KBM-7 (cell line): ENCODE data around the gene ARHGEF19.

ENCODE experiments used
- DNase-seq: peaks from one replicate; pipeline ENCODE4 v3.0.0-alpha.2; 2015
- in situ Hi-C: fragments of 300-500 bp; cut with MboI; formaldehyde crosslinking; loops from 2 replicates; pipeline ENCODE4 v1.14.3; 2020; ENCODE audit warnings: low sequenced_read_pairs, low pct_unique_long_range_greater_than_20kb, mixed read lengths

ARHGEF19 gene

DNA sequence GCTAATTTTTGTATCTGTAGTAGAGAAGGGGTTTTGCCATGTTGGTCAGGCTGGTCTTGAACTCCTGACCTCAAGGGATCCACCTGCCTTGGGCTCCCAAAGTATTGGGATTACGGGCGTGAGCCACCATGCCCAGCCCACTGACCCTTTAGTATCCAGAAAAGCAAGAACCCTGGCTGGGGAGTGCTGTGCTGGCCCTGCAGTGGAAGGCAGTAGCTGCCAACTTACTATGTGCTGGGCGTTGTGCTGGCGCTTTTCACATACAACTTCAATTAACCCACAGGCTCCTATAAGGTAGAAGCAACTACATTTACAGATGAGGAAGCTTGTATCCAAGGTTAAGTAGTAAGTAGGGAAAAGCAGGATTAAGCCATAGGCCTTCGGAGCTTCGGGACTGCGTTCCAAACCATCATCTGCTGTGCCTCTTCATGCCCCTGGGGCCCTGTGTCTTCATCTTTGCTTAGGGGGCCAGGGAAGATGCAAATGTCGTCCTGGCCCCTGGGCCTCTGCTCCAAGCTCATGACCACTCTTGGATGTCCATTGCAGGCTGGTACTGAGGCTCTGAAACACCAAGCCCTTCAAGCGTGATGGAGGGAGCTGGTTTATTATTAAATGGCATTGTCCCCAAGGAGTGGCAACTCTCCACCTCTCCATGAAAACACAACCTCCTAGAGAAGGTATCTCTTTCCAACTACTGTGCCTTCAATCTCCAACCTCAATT, 33.2 kb upstream of the ARHGEF19 start:
- no peak for DNase-seq
- in situ Hi-C loops = no loop called here

DNA sequence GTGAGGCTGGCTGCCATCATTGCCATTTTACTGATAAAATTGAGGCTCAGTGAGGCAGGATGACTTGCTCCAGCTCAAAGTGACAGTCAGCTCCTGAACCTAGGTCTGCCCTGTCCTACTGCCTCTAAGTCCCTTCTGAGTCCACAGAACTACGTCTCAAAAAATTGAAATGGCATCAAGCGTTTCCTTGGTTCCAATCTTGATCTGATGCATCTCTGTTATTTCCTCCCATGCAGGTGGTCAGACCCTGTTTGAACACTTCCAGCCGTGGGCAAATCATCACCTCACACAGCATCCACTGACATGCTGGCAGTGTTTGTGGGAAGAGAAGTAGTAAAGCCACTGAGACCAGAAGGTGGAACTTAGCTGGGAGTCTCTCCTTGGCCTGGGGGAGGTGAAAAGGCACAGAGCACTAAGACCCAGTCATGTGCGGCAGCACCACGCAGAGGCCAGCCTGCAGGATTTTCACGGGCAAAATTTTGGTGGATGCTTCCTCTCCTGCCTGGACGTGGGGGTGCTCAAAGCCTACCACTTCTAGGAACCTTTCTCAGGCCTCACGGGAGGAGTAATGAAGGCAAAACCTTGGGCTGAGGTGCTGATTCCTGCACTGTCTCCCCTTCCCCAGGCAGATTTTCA, 32.3 kb upstream of the ARHGEF19 start:
- in situ Hi-C loops = no loop called here
- no peak for DNase-seq

DNA sequence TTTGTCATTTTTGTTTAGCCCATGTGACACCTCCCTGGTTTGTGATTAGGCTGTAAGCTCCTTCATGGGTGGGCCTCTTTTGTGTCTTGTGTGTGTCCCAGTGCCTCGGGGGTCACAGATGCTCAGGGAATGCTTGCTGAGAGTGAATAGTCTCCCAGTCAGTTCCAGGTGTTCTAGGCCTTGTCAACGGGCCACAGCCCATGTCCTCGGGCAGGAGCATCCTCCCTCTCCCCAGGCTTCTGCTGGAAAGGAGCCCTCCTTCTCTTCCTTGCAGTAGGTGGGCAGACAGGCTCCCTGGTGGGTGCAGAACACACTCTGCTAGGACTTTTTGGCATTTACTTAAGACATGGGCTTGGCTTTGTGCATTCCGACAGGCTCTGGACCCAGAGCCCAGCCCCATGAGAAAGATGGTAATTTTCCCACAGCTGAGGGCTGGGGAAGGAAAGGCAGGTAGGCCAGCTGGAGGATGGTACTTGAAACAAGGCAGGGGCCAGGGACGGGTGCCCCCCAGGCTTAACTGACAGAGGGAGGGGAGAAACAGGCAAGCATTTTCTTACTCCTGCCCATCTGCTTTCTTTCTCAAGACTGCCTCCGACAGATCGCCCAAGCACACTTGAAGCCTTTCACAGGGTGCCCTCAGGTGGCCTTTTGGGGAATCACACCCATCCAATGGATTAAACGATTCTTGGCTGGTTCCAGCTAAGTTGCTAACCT, 31.6 kb upstream of the ARHGEF19 start:
- peak; percentile 81 for DNase-seq
- in situ Hi-C loops = no loop called here

DNA sequence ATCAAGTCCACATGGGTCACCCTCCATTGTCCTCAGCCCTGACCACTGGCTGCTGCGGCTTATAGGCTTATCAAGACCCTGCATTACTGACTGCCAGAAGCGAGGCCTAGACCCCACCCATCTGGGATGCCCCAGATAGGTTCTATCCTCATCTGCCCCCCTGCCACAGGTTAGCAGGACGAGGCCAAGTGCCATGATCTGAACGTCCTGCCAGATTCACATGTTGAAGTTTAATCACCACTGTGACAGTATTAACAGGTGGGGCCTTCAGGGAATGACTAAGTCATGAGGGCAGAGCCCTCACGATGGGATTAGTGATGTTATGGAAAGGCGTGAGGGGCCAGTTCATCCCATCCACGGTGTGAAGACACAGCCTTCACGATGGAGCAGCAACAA, 30.8 kb upstream of the ARHGEF19 start:
- in situ Hi-C loops = no loop called here
- DNase-seq = no peak

DNA sequence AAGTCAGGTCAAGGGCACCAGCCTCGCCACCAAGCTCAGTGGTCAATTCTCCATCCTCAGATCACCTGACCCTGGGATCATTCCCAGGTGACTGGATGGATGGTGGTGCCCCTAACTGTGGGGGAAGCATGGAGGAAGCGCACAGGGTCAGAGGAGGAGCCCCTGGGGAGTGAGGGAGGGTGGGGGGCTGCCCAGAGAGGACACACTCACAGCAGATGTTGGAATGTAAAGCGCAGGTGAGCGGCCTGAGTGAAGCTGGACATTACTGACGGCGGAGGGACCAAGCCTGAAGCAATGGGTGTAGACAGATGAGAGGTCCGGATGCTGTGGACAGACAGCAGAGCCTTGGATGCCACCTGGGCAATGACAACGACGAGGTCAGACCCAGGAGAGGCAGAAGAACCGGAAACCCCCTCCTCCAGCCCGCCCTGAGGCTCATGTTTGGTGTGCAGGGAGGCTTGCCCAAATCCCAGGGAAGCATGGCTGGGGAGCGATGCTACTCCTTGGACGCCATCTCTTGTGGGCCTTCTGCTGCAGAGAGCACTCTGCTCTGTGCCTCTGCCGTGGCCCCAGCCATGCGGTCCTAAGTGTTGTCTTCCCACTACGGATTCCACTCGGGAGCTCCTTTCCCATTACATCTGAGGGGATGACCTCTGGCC, 30.2 kb upstream of the ARHGEF19 start:
- in situ Hi-C loops = no loop called here

DNA sequence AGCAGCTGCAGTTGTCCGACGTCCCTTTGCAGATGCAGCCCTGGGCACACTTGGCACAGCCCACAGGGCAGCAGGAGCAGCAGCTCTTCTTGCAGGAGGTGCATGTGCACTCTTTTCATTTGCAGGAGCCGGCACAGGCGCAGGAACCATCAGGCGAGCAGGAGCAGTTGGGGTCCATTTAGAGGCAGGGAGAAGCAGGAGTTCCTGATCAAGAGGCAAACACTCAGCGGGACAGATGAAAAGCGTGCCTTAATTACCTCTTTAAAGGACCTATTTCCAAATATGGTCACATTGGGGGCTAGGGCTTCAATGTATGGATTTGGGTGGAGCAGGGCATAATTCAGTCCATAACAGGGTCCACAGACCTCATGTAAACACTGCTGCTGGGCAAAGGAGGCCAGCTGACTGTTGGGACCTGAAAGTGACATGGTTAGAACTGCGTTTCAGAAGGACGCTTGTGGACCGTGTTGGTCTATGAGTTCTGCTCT, 28.8 kb upstream of the ARHGEF19 start:
- no peak for DNase-seq
- in situ Hi-C loops = no loop called here

More for the DNA sequence above, 30.2 kb upstream of the ARHGEF19 start:
- no peak for DNase-seq

DNA sequence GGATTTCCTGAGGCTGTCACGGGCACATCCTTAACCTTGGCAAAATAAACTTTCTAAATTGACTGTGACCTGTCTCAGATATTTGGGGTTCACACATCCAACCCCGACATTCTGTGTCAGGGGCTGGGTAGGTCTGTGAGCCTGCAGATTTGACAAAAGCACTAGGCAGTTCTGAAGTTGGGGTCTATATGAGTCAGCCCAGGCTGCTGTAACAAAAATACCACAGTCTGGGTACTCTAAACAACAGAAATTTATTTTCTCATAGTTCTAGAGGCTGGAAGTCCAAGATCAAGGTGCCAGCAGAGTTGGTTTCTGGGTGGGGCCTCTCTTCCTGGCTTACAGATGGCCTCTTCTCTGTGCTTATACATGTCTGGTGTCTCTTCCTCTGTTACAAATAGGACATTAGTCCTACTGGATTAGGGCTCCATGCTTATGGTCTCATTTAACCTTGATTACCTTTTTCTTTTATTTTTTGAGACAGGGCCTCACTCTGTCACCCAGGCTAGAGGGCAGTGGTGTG, 27.6 kb upstream of the ARHGEF19 start:
- DNase-seq = no peak
- in situ Hi-C loops = no loop called here

DNA sequence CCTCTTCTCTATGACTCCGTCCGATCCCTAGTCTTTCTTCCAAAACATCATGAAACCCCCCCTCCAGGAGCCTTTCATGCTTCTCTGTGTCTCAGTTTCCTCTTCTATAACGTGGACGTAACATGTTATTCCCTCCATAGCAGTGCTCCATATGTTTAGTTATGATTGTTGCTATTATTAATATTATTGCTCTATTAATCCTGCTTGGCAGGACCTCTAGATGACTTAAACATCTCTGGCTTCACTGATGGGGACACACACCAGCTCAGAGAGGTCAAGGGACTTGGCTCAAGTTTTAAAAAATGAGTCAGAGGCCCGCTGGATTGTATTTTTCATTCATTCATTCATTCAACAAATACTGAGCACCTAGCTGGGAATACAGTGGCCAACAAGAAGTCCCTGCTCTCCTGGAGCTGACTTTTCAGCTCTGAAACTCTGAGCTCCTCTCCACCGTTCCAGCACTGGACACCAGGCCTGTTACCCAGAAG, 24.9 kb upstream of the ARHGEF19 start:
- DNase-seq = no peak
- in situ Hi-C loops = no loop called here

DNA sequence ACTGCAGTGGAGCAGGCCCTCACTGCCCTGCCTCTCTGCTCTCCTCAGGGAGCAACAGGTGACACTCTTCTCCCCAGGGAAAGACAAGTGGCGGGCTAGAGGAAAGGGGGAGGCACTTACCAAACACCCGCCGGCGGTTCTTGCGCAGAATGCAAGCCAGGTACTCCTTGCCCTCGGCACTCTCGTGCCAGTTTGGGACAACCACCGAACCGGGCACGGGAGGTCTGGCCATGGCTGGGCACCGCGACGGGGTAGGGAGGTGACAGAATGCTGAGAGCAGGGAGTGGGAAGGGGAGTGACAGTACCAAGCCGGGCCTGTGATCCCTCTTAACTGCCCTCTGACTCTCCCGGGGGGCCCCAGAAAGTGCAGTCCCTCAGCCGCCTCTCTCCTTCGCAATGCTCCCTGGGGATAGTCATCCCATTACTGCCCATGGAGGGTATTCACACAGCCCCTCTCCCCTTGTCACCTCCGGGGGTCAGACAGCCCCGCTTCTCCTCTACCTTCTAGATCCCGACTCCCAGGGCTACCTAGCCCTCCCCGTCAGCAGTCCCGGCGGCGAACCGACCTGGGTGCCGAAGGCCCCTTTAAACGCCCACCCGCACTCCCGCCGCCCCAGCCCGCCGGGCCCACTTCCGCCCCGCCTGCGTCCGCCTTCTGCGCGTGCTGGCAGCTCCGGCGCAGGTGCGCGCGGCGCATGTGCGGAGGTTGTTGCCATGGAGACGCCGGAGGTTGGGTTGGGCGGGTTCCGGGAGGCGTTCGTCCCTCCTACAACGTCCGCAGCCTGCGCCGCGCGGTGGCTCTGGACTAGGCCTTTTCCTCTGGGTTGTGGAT, 24.3 kb upstream of the ARHGEF19 start, which contains the start of gene CPLANE2:
Gene CPLANE2, minus strand, starts transcription at position 673 of the 832 bp plus-strand sequence. Its CDS starts 441 bp downstream, at position 232.
- DNase-seq = peak; percentile 92
- in situ Hi-C loops = no loop called here

DNA sequence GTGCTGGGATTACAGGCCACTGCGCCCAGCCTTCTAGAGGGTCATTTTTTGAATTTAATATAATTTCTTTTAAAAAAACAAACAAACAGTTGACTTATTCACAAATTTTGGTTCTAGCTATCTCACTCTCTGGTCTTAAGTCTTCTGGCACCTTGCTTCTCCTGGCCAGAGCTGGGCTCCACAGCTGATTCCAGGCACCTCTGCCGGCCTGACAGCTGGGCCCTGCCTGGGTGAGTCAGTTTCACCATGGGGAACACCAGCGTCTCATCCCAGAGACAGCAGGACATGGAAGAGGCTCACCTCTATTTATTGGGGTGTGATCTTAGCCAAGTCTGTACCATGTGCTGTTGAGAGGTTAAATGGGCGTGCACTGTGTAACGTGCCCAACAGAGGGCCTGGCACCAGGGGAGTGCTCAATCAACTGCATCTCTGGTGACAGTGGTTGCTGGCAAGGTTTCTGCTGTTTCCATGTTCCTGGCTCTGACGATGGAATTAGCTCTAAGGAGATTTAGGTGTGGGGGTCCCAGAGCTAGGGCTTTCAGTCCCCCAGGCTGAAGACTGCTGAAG, 23.6 kb upstream of the ARHGEF19 start:
- DNase-seq = peak; percentile 64
- in situ Hi-C loops = no loop called here

DNA sequence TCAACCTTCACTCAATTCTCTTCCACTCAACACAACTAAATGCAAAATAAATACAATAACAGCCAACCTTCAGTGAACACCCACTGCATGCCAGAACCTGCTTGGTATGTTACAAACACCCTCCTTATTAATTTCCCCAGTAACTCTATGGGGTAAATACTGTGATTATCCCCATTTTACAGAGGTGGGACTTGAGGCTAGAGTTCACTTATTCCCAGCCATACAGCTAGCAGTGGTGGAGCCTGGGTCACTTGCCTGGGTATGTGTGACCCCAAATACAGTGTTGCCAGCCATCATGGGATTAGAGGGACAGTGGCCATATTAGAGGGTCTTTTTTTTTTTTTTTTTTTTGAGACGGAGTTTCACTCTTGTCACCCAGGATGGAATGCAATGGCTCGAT, 22.9 kb upstream of the ARHGEF19 start:
- no peak for DNase-seq
- in situ Hi-C loops = no loop called here

DNA sequence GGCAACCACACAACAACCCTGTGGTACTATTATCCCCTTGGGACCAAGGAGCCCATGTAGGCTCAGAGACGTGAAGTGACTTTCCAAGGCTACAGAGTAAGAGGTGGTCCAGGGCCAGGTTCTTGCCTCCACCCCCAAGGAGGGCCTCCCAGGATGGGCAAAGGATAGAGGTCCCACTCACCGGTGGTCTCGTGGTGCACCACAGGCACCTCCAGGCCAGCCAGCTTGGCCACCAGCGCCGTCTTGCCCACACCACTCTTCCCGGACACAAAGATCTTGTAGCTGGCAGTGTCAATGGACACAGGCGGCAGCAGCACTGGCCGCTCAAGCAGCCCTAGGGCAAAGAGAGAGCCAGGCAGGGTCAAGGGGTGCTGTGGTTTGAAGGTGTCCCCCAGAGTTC, 21.0 kb upstream of the ARHGEF19 start:
- in situ Hi-C loops = no loop called here
- DNase-seq = no peak

DNA sequence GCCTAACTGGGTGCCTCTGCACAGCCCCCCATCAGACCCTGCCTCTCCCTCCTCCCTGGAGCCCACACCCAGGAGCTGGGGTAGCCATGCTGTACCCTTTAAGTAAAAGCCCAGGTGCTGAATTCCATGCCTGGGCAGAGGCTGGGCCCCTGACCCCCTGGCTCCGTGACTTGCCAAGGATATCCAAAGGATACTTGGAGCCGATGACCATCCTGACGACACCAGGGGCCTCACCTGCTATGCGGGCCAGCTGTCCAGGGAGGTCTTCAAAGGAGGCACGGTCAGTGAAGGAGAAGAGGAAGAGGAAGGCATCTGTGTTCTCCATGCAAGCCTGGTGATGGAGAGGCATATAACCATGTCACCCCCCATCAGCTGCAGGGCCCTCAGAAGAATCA, 19.9 kb upstream of the ARHGEF19 start:
- no peak for DNase-seq
- in situ Hi-C loops = no loop called here

DNA sequence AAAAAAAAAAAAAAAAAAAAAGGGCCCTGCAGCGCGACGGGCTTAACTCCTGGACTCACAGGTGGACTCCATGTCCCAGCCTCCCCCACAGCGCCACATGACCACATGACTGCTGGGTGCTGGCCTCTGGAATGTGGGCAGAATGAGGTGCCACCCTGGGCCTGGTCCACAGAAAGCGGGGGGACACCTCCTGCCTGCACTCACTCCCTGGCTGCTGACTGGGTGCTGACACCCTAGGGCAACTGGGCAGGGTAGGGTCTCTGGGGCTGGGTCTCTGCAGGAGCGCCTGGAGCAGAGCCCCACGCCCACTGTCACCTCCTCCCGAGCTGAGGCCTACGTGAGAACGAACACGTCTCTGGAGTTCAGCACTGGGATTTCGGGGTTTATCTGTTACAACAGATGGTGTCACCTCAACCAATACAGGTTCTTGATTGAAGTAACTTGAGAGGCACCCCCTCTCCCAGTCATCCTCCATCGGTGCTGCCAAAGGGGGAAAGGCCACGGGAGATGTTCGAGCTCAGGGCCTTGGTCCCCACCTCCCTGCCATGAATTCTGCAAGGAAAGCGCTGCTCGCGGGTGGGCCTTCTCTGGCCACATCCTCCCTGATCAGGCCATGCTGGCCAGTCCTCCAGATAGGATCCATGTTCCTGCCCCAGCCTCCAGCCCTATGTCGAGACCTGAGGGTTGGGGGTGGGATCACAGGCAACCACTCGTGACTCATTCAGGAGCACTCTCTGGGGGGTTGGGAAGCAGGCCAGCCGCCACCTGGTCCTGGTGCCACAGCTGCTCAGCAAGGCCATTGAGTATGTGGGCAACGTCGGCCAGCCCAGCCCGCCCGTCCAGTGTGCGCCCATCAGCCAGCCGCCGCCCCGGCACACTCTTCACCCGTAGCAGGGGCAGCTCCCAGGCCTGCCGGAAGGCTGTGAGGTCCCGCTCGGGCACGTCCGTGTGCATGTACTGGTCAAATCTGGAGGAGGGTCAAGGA, 19.2 kb upstream of the ARHGEF19 start:
- DNase-seq = no peak
- in situ Hi-C loops = no loop called here

DNA sequence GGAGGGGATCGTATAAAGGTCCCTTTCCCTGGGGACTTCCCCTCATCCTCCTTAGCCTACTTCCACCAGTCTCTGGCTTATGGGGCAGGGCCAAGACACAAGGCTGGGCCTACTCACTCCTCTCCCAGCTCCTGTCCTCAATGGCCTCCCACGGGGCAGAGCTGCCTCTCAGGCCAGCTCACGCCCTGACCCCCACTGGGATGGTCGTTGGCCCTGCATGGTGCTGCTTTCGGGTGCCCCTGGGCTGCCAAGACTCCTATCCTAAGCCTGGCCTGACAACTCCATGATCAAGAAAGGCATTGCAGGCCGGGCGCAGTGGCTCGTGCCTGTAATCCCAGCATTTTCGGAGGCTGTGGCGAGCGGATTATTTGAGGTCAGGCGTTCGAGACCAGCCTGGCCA, 18.3 kb upstream of the ARHGEF19 start:
- DNase-seq = no peak
- in situ Hi-C loops = no loop called here

DNA sequence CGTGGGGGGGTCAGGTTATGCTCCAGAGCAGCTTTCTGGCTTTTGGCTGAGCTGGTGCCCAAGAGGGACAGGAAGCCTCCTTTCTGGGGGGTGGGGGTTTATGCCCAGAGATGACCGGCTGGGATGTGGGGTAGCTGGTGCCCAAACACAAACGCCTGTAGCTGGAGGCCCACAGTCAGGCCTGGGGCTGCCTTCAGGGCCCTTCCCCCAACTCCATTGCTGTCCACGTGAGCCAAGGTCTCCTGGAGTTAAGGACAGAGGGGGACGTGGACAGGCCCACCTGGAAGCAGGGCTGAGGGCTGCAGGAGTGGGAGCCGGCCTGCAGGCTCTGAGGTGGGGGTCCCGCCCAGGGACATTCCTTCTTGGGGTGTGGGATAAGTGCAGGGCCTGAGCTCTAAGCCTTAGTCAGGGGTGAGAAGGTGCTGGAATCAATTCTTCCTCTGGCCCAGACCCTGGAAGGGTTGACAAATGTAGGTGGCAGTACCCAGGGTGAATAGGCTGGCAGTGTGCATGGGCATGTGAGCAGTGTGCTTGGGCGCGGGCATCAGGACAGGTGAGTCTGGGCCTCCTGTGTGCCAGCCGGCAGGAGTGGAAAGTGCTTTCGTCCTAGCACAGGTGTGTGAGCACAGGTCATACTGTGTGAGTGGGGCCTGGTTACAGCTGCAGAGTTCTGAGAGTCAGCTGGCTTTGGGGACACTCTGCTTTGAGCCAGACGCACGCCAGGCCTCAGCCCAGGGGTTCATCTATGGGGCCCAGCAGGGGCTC, 17.7 kb upstream of the ARHGEF19 start:
- DNase-seq = no peak
- in situ Hi-C loops = no loop called here
